IMR-90 (cell line): ENCODE results near the gene HNRNPLL. TPM values are rescaled to one million over a fixed set of nuclear protein-coding genes. Genes with fewer than 3 reads are reported as not detected.

ENCODE experiments used
- ATAC-seq: fragments of 200-7000 bp; cut with Tn5 transposase; 2 replicates; pipeline ENCODE4 v1.9.1; 2020; ENCODE audit warnings: low read depth, mild to moderate bottlenecking, moderate library complexity
- BruUV-seq: library from RNA; stranded (reverse); fragments of 400-500 nt; replicated peaks from 2 replicates; lab custom pipeline; 2021; lab: Mats Ljungman, UMichigan
- CTCF ChIA-PET: fragments of 300-600 bp; formaldehyde crosslinking; extraction: SDS; loops from one replicate; lab custom pipeline; 2021; ENCODE audit warnings: antibody characterized with exemption; lab: Yijun Ruan, JAX
- POLR2A ChIA-PET: fragments of 300-600 bp; sonication (Branson Sonifier 250); formaldehyde crosslinking; loops from one replicate; lab custom pipeline; 2022; ENCODE audit warnings: antibody characterized with exemption; ENCODE audit not compliant: unreplicated experiment; lab: Charles Lee
- DNase-seq: peaks from one replicate; pipeline ENCODE4 v3.0.0; 2013
- H2AFZ ChIP-seq: replicated peaks from 2 replicates; pipeline ENCODE3; 2013; ENCODE audit warnings: low read length, mild to moderate bottlenecking; ENCODE audit not compliant: poor library complexity
- H2AK5ac ChIP-seq: 2 replicates; pipeline ENCODE4 v1.6.1; 2013; ENCODE audit warnings: low read depth, low read length, inconsistent platforms
- H2AK9ac ChIP-seq: replicated peaks from 2 replicates; pipeline ENCODE3; 2013; ENCODE audit warnings: mild to moderate bottlenecking, low read depth, low read length, moderate library complexity; ENCODE audit not compliant: poor library complexity
- H2BK120ac ChIP-seq: 2 replicates; pipeline ENCODE4 v1.6.1; 2013; ENCODE audit warnings: low read depth, low read length, inconsistent platforms
- H2BK15ac ChIP-seq: 3 replicates; pipeline ENCODE4 v1.6.1; 2013; ENCODE audit warnings: low read depth, low read length, inconsistent platforms
- H2BK20ac ChIP-seq: 2 replicates; pipeline ENCODE4 v1.6.1; 2013; ENCODE audit warnings: low read depth, mild to moderate bottlenecking, inconsistent platforms, low read length, moderate library complexity
- H2BK5ac ChIP-seq: 2 replicates; pipeline ENCODE4 v1.6.1; 2013; ENCODE audit warnings: mild to moderate bottlenecking, low read depth, low read length, inconsistent platforms; ENCODE audit not compliant: poor library complexity, severe bottlenecking
- H3K14ac ChIP-seq: replicated peaks from 2 replicates; pipeline ENCODE4 v1.6.1; 2013; ENCODE audit warnings: low read depth, low read length, inconsistent platforms
- H3K18ac ChIP-seq: 2 replicates; pipeline ENCODE4 v1.6.1; 2013; ENCODE audit warnings: low read depth, low read length, control low read depth
- H3K23ac ChIP-seq: 2 replicates; pipeline ENCODE4 v1.6.1; 2013; ENCODE audit warnings: low read depth, low read length, inconsistent platforms
- H3K27ac ChIP-seq: 2 replicates; pipeline ENCODE4 v1.5.1; 2013; ENCODE audit warnings: mild to moderate bottlenecking, control low read depth, low read length; ENCODE audit not compliant: insufficient read depth
- H3K27me3 ChIP-seq: 2 replicates; pipeline ENCODE4 v1.6.1; 2013; ENCODE audit warnings: low read length; ENCODE audit not compliant: control insufficient read depth, insufficient read depth
- H3K36me3 ChIP-seq: 2 replicates; pipeline ENCODE4 v1.6.1; 2013; ENCODE audit warnings: low read length, mixed read lengths; ENCODE audit not compliant: control insufficient read depth, insufficient read depth
- H3K4ac ChIP-seq: 2 replicates; pipeline ENCODE4 v1.6.1; 2013; ENCODE audit warnings: low read depth, low read length, inconsistent platforms
- H3K4me1 ChIP-seq: 2 replicates; pipeline ENCODE4 v1.6.1; 2013; ENCODE audit warnings: low read length, mixed read lengths; ENCODE audit not compliant: control insufficient read depth, insufficient read depth
- H3K4me2 ChIP-seq: 2 replicates; pipeline ENCODE4 v1.6.1; 2013; ENCODE audit warnings: low read depth, mild to moderate bottlenecking, control low read depth, low read length, moderate library complexity
- H3K4me3 ChIP-seq: 2 replicates; pipeline ENCODE4 v1.5.1; 2013; ENCODE audit warnings: low read depth, mild to moderate bottlenecking, control low read depth, low read length, moderate library complexity; ENCODE audit not compliant: insufficient read depth
- H3K56ac ChIP-seq: 2 replicates; pipeline ENCODE4 v1.6.1; 2013; ENCODE audit warnings: low read length, inconsistent platforms; ENCODE audit not compliant: insufficient read depth; ENCODE audit errors: extremely low read depth
- H3K79me1 ChIP-seq, 2 experiments: 2 replicates each; pipeline ENCODE4 v1.6.1; 2013; ENCODE audit warnings: low read length in 2 of 2, inconsistent platforms in 1 of 2, low read depth in 1 of 2
- H3K9ac ChIP-seq: 2 replicates; pipeline ENCODE4 v1.6.1; 2013; ENCODE audit warnings: low read depth, low read length, control low read depth
- H3K9me1 ChIP-seq: 2 replicates; pipeline ENCODE4 v1.6.1; 2013; ENCODE audit warnings: low read length, inconsistent platforms; ENCODE audit not compliant: insufficient read depth
- H3K9me3 ChIP-seq: 2 replicates; pipeline ENCODE4 v1.6.1; 2013; ENCODE audit warnings: low read length; ENCODE audit not compliant: control insufficient read depth, insufficient read depth
- H4K20me1 ChIP-seq: 2 replicates; pipeline ENCODE4 v1.6.1; 2013; ENCODE audit warnings: low read length, inconsistent platforms; ENCODE audit not compliant: insufficient read depth
- H4K5ac ChIP-seq: 2 replicates; pipeline ENCODE4 v1.6.1; 2013; ENCODE audit warnings: mild to moderate bottlenecking, low read depth, low read length, control low read depth
- H4K8ac ChIP-seq, 2 experiments: 2 replicates each; pipeline ENCODE4 v1.6.1; 2013; ENCODE audit warnings: low read depth in 2 of 2, low read length in 2 of 2, control low read depth in 1 of 2, inconsistent platforms in 1 of 2
- H4K91ac ChIP-seq: 2 replicates; pipeline ENCODE4 v1.6.1; 2013; ENCODE audit warnings: low read depth, low read length, inconsistent platforms; ENCODE audit not compliant: insufficient read depth
- BHLHE40 ChIP-seq: fragments of 150-350 bp; IDR thresholded peaks from 2 replicates; pipeline ENCODE4 v1.6.1; 2016; ENCODE audit warnings: mild to moderate bottlenecking, low read depth, low read length
- CEBPB ChIP-seq: IDR thresholded peaks from 2 replicates; pipeline ENCODE4 v1.6.1; 2012; ENCODE audit warnings: low read depth, low read length, improper control_type of control experiment
- ELK1 ChIP-seq: fragments of 150-350 bp; IDR thresholded peaks from 2 replicates; pipeline ENCODE4 v1.6.1; 2016; ENCODE audit warnings: low read depth, mild to moderate bottlenecking, low read length, moderate library complexity, borderline replicate concordance
- MAZ ChIP-seq: IDR thresholded peaks from 2 replicates; pipeline ENCODE4 v1.6.1; 2012; ENCODE audit warnings: low read depth, mild to moderate bottlenecking, low read length, improper control_type of control experiment, moderate library complexity, borderline replicate concordance
- NFE2L2 ChIP-seq: fragments of 150-350 bp; IDR thresholded peaks from 2 replicates; pipeline ENCODE4 v1.6.1; 2016; ENCODE audit warnings: low read depth, mild to moderate bottlenecking, low read length
- POLR2A ChIP-seq: IDR thresholded peaks from 2 replicates; pipeline ENCODE4 v1.6.1; 2012; ENCODE audit warnings: mild to moderate bottlenecking, low read depth, low read length
- RAD21 ChIP-seq: IDR thresholded peaks from 2 replicates; pipeline ENCODE4 v1.6.1; 2012; ENCODE audit warnings: low read length, improper control_type of control experiment
- RCOR1 ChIP-seq: IDR thresholded peaks from 2 replicates; pipeline ENCODE4 v1.6.1; 2012; ENCODE audit warnings: mild to moderate bottlenecking, low read length, improper control_type of control experiment; ENCODE audit not compliant: insufficient replicate concordance
- SMC3 ChIP-seq: fragments of 150-350 bp; IDR thresholded peaks from 2 replicates; pipeline ENCODE4 v1.6.1; 2016; ENCODE audit warnings: low read depth, mild to moderate bottlenecking, antibody characterized with exemption, low read length, moderate library complexity
- WGBS, 2 experiments: methylation state at CpG; one replicate each; pipeline versions ENCODE4 v1.1.5 to v1.1.7; 2013; ENCODE audit warnings: missing lambda C conversion rate in 2 of 2; ENCODE audit not compliant: insufficient read length in 1 of 2; ENCODE audit errors: extremely low coverage in 2 of 2; 5-methylcytosine and 5-hydroxymethylcytosine counted together
- dilution Hi-C: fragments of 300-500 bp; cut with HindIII; formaldehyde crosslinking; loops from one replicate; pipeline ENCODE4 v1.14.3; 2018; ENCODE audit warnings: low sequenced_read_pairs; ENCODE audit not compliant: unreplicated experiment
- in situ Hi-C: fragments of 300-500 bp; cut with MboI; formaldehyde crosslinking; loops from 3 replicates; pipeline ENCODE4 v1.14.3; 2019; ENCODE audit warnings: low sequenced_read_pairs, inconsistent platforms, mixed read lengths
- intact Hi-C: fragments of 100-400 bp; cut with micrococcal nuclease; formaldehyde crosslinking; loops from 2 replicates; pipeline ENCODE4 v1.10.0; 2022
- polyA plus RNA-seq, 3 experiments: library from polyadenylated mRNA; depleted of rRNA; stranded (reverse); fragments of >200 nt; gene quantifications; 2 replicates each; pipeline ENCODE4 v1.2.3, GENCODE V29; 2012; ENCODE audit warnings: low replicate concordance in 1 of 3
- total RNA-seq: library from RNA; depleted of rRNA; stranded (reverse); fragments of >200 nt; gene quantifications from 2 replicates; pipeline ENCODE4 v1.2.3, GENCODE V29; 2012
- TF ChIP-seq, protein P1 (sequence below): fragments of 150-350 bp; IDR thresholded peaks from 2 replicates; pipeline ENCODE4 v1.6.1; 2017; ENCODE audit warnings: mild to moderate bottlenecking, antibody characterized with exemption, low read length, low read depth
- TF ChIP-seq, protein P2 (sequence below): conservative IDR thresholded peaks from 2 replicates; pipeline ENCODE4 v1.5.1; 2012; ENCODE audit warnings: mild to moderate bottlenecking, low read depth, low read length, improper control_type of control experiment

The HNRNPLL gene
- total and polyA plus RNA-seq, 2 of the 4 experiments (the other 2 are of a cell fraction), result 23.7 to 53.1 TPM

DNA sequence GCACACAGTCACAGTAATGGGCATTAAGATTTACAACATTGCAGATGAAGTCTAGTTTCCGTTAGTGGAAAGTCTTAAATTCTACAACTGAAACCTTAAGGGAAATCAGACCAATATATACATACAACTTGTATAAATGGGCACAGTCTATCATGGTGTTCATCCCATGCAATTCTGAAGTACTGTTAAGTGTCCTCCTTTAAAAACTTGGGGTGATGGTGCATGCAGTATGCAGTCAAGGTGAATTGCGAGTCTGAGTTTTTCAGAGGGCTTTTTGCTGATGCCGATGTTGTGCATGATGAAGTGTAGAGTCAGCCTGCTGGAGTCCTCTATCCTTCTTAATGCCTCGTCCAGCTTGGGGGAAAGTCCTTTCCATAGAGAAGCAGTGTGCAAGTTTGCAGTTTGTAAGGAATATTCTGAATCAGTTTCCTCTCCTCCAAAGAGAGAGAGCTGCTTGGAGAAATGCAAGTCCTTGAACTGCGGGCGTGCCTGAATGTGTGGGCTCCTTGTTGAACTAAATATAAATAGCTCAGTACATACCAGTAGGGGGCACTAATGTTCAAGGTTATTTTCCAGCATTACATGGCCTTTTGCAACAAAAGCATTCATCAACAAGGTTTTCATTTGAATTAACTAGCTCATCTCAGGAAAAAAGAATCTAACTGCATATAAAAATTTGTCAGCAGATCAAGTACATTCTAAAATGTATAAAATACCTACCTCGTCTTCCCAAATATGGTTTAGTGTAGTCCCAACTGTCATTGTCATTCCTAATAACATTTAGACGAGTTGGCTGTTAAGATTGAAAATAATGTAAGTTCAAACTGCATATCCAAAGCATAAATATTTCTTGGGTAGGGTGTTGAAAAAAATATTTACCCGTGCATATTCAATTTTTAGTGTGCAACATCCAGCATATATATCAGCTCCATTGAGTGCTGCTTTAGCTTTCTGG, 21.3 kb downstream of the HNRNPLL start:
- peaks cover 31% of the 10 kb centered on the region; the same call in 1 of the 2 replicates for H4K20me1 ChIP-seq
- BruUV-seq, result no TSS peak
- H3K4ac ChIP-seq, result no peak overlapping the region
- no peaks in the 10 kb centered on the region for H3K9me3 ChIP-seq
- H3K27me3 ChIP-seq, result no peaks in the 10 kb centered on the region
- H3K14ac ChIP-seq, result no peak overlapping the region
- no peak overlapping the region for H4K8ac ChIP-seq
- H2BK5ac ChIP-seq, result no peak overlapping the region
- peaks cover 26 to 45% of the 10 kb centered on the region in 2 experiments for H3K79me1 ChIP-seq
- ChIA-PET CTCF (interaction anchor here (0.5 to 1.9 kb wide), 11 partner anchors 9 to 512 kb away, joined by 3 to 10 read pairs (median 4); partner anchors contain the start of gene GALM), POLR2A (interaction anchor here (0.6 kb wide), 1 partner anchor 269 kb away, joined by 5 read pairs; no protein-coding TSS in a partner anchor)
- H3K23ac ChIP-seq, result no peak overlapping the region
- no peak overlapping the region for H3K27ac ChIP-seq
- H3K18ac ChIP-seq, result no peak overlapping the region
- H2BK120ac ChIP-seq, result no peak overlapping the region
- no peak overlapping the region for H3K9ac ChIP-seq
- no peak for TF ChIP-seq RCOR1
- TF ChIP-seq POLR2A, result no peak
- TF ChIP-seq BHLHE40, result no peak
- peak; percentile 62; the same call in 1 of the 2 replicates for TF ChIP-seq CEBPB
- TF ChIP-seq, protein P1, sequence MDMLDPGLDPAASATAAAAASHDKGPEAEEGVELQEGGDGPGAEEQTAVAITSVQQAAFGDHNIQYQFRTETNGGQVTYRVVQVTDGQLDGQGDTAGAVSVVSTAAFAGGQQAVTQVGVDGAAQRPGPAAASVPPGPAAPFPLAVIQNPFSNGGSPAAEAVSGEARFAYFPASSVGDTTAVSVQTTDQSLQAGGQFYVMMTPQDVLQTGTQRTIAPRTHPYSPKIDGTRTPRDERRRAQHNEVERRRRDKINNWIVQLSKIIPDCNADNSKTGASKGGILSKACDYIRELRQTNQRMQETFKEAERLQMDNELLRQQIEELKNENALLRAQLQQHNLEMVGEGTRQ, result no peak
- peak; percentile 83 for TF ChIP-seq RAD21
- no peak for TF ChIP-seq MAZ
- TF ChIP-seq, protein P2, sequence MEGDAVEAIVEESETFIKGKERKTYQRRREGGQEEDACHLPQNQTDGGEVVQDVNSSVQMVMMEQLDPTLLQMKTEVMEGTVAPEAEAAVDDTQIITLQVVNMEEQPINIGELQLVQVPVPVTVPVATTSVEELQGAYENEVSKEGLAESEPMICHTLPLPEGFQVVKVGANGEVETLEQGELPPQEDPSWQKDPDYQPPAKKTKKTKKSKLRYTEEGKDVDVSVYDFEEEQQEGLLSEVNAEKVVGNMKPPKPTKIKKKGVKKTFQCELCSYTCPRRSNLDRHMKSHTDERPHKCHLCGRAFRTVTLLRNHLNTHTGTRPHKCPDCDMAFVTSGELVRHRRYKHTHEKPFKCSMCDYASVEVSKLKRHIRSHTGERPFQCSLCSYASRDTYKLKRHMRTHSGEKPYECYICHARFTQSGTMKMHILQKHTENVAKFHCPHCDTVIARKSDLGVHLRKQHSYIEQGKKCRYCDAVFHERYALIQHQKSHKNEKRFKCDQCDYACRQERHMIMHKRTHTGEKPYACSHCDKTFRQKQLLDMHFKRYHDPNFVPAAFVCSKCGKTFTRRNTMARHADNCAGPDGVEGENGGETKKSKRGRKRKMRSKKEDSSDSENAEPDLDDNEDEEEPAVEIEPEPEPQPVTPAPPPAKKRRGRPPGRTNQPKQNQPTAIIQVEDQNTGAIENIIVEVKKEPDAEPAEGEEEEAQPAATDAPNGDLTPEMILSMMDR, result peak; percentile 79
- no peak for TF ChIP-seq ELK1
- TF ChIP-seq SMC3, result peak; percentile 81
- no peak for TF ChIP-seq NFE2L2
- no peak overlapping the region for H3K4me2 ChIP-seq
- intact Hi-C loops, result loop anchor here (1.0 to 5.0 kb wide), 3 partner anchors 145 to 264 kb away; no protein-coding TSS in a partner anchor
- no peak overlapping the region for H3K4me3 ChIP-seq
- no peak overlapping the region for H2AK5ac ChIP-seq
- no peak overlapping the region for H2AFZ ChIP-seq
- no peak overlapping the region for H3K56ac ChIP-seq
- WGBS, 2 experiments, result no CpG with 5 or more reads among the region's 9 CpGs
- H2BK15ac ChIP-seq, result no peak overlapping the region
- in situ Hi-C loops, result no loop called here
- no peak overlapping the region for H4K5ac ChIP-seq
- no peak overlapping the region for H2BK20ac ChIP-seq
- no peak overlapping the region for H2AK9ac ChIP-seq
- dilution Hi-C loops, result no loop called here
- no peak overlapping the region for H4K91ac ChIP-seq
- peaks cover 17% of the 10 kb centered on the region for H3K36me3 ChIP-seq
- H3K9me1 ChIP-seq, result peaks cover 3% of the 10 kb centered on the region; the same call in 1 of the 2 replicates
- ATAC-seq (peak; percentile 75), DNase-seq (peak; percentile 82)
- H3K4me1 ChIP-seq, result peaks cover 5% of the 10 kb centered on the region
